IMR-90 (cell line): ENCODE results near the gene ATG2A. TPM values are rescaled to one million over a fixed set of nuclear protein-coding genes. Genes with fewer than 3 reads are reported as not detected.

ENCODE experiments used
- ATAC-seq: fragments of 200-7000 bp; cut with Tn5 transposase; 2 replicates; pipeline ENCODE4 v1.9.1; 2020; ENCODE audit warnings: low read depth, mild to moderate bottlenecking, moderate library complexity
- BruUV-seq: library from RNA; stranded (reverse); fragments of 400-500 nt; replicated peaks from 2 replicates; lab custom pipeline; 2021; lab: Mats Ljungman, UMichigan
- CTCF ChIA-PET: fragments of 300-600 bp; formaldehyde crosslinking; extraction: SDS; loops from one replicate; lab custom pipeline; 2021; ENCODE audit warnings: antibody characterized with exemption; lab: Yijun Ruan, JAX
- POLR2A ChIA-PET: fragments of 300-600 bp; sonication (Branson Sonifier 250); formaldehyde crosslinking; loops from one replicate; lab custom pipeline; 2022; ENCODE audit warnings: antibody characterized with exemption; ENCODE audit not compliant: unreplicated experiment; lab: Charles Lee
- DNase-seq: peaks from one replicate; pipeline ENCODE4 v3.0.0; 2013
- H2AFZ ChIP-seq: replicated peaks from 2 replicates; pipeline ENCODE3; 2013; ENCODE audit warnings: low read length, mild to moderate bottlenecking; ENCODE audit not compliant: poor library complexity
- H2AK5ac ChIP-seq: 2 replicates; pipeline ENCODE4 v1.6.1; 2013; ENCODE audit warnings: low read depth, low read length, inconsistent platforms
- H2AK9ac ChIP-seq: replicated peaks from 2 replicates; pipeline ENCODE3; 2013; ENCODE audit warnings: mild to moderate bottlenecking, low read depth, low read length, moderate library complexity; ENCODE audit not compliant: poor library complexity
- H2BK120ac ChIP-seq: 2 replicates; pipeline ENCODE4 v1.6.1; 2013; ENCODE audit warnings: low read depth, low read length, inconsistent platforms
- H2BK15ac ChIP-seq: 3 replicates; pipeline ENCODE4 v1.6.1; 2013; ENCODE audit warnings: low read depth, low read length, inconsistent platforms
- H2BK20ac ChIP-seq: 2 replicates; pipeline ENCODE4 v1.6.1; 2013; ENCODE audit warnings: low read depth, mild to moderate bottlenecking, inconsistent platforms, low read length, moderate library complexity
- H2BK5ac ChIP-seq: 2 replicates; pipeline ENCODE4 v1.6.1; 2013; ENCODE audit warnings: mild to moderate bottlenecking, low read depth, low read length, inconsistent platforms; ENCODE audit not compliant: poor library complexity, severe bottlenecking
- H3K14ac ChIP-seq: replicated peaks from 2 replicates; pipeline ENCODE4 v1.6.1; 2013; ENCODE audit warnings: low read depth, low read length, inconsistent platforms
- H3K18ac ChIP-seq: 2 replicates; pipeline ENCODE4 v1.6.1; 2013; ENCODE audit warnings: low read depth, low read length, control low read depth
- H3K23ac ChIP-seq: 2 replicates; pipeline ENCODE4 v1.6.1; 2013; ENCODE audit warnings: low read depth, low read length, inconsistent platforms
- H3K27ac ChIP-seq: 2 replicates; pipeline ENCODE4 v1.5.1; 2013; ENCODE audit warnings: mild to moderate bottlenecking, control low read depth, low read length; ENCODE audit not compliant: insufficient read depth
- H3K27me3 ChIP-seq: 2 replicates; pipeline ENCODE4 v1.6.1; 2013; ENCODE audit warnings: low read length; ENCODE audit not compliant: control insufficient read depth, insufficient read depth
- H3K36me3 ChIP-seq: 2 replicates; pipeline ENCODE4 v1.6.1; 2013; ENCODE audit warnings: low read length, mixed read lengths; ENCODE audit not compliant: control insufficient read depth, insufficient read depth
- H3K4ac ChIP-seq: 2 replicates; pipeline ENCODE4 v1.6.1; 2013; ENCODE audit warnings: low read depth, low read length, inconsistent platforms
- H3K4me1 ChIP-seq: 2 replicates; pipeline ENCODE4 v1.6.1; 2013; ENCODE audit warnings: low read length, mixed read lengths; ENCODE audit not compliant: control insufficient read depth, insufficient read depth
- H3K4me2 ChIP-seq: 2 replicates; pipeline ENCODE4 v1.6.1; 2013; ENCODE audit warnings: low read depth, mild to moderate bottlenecking, control low read depth, low read length, moderate library complexity
- H3K4me3 ChIP-seq: 2 replicates; pipeline ENCODE4 v1.5.1; 2013; ENCODE audit warnings: low read depth, mild to moderate bottlenecking, control low read depth, low read length, moderate library complexity; ENCODE audit not compliant: insufficient read depth
- H3K56ac ChIP-seq: 2 replicates; pipeline ENCODE4 v1.6.1; 2013; ENCODE audit warnings: low read length, inconsistent platforms; ENCODE audit not compliant: insufficient read depth; ENCODE audit errors: extremely low read depth
- H3K79me1 ChIP-seq, 2 experiments: 2 replicates each; pipeline ENCODE4 v1.6.1; 2013; ENCODE audit warnings: low read length in 2 of 2, inconsistent platforms in 1 of 2, low read depth in 1 of 2
- H3K9ac ChIP-seq: 2 replicates; pipeline ENCODE4 v1.6.1; 2013; ENCODE audit warnings: low read depth, low read length, control low read depth
- H3K9me1 ChIP-seq: 2 replicates; pipeline ENCODE4 v1.6.1; 2013; ENCODE audit warnings: low read length, inconsistent platforms; ENCODE audit not compliant: insufficient read depth
- H3K9me3 ChIP-seq: 2 replicates; pipeline ENCODE4 v1.6.1; 2013; ENCODE audit warnings: low read length; ENCODE audit not compliant: control insufficient read depth, insufficient read depth
- H4K20me1 ChIP-seq: 2 replicates; pipeline ENCODE4 v1.6.1; 2013; ENCODE audit warnings: low read length, inconsistent platforms; ENCODE audit not compliant: insufficient read depth
- H4K5ac ChIP-seq: 2 replicates; pipeline ENCODE4 v1.6.1; 2013; ENCODE audit warnings: mild to moderate bottlenecking, low read depth, low read length, control low read depth
- H4K8ac ChIP-seq, 2 experiments: 2 replicates each; pipeline ENCODE4 v1.6.1; 2013; ENCODE audit warnings: low read depth in 2 of 2, low read length in 2 of 2, control low read depth in 1 of 2, inconsistent platforms in 1 of 2
- H4K91ac ChIP-seq: 2 replicates; pipeline ENCODE4 v1.6.1; 2013; ENCODE audit warnings: low read depth, low read length, inconsistent platforms; ENCODE audit not compliant: insufficient read depth
- BHLHE40 ChIP-seq: fragments of 150-350 bp; IDR thresholded peaks from 2 replicates; pipeline ENCODE4 v1.6.1; 2016; ENCODE audit warnings: mild to moderate bottlenecking, low read depth, low read length
- CEBPB ChIP-seq: IDR thresholded peaks from 2 replicates; pipeline ENCODE4 v1.6.1; 2012; ENCODE audit warnings: low read depth, low read length, improper control_type of control experiment
- CHD1 ChIP-seq: IDR thresholded peaks from 2 replicates; pipeline ENCODE4 v1.6.1; 2012; ENCODE audit warnings: low read depth, low read length, improper control_type of control experiment
- CTCF ChIP-seq: conservative IDR thresholded peaks from 2 replicates; pipeline ENCODE4 v1.5.1; 2012; ENCODE audit warnings: mild to moderate bottlenecking, low read depth, low read length, improper control_type of control experiment
- ELK1 ChIP-seq: fragments of 150-350 bp; IDR thresholded peaks from 2 replicates; pipeline ENCODE4 v1.6.1; 2016; ENCODE audit warnings: low read depth, mild to moderate bottlenecking, low read length, moderate library complexity, borderline replicate concordance
- FOS ChIP-seq: fragments of 150-350 bp; IDR thresholded peaks from 2 replicates; pipeline ENCODE4 v1.6.1; 2016; ENCODE audit warnings: low read depth, low read length
- MAZ ChIP-seq: IDR thresholded peaks from 2 replicates; pipeline ENCODE4 v1.6.1; 2012; ENCODE audit warnings: low read depth, mild to moderate bottlenecking, low read length, improper control_type of control experiment, moderate library complexity, borderline replicate concordance
- MXI1 ChIP-seq: IDR thresholded peaks from 2 replicates; pipeline ENCODE4 v1.6.1; 2012; ENCODE audit warnings: low read depth, mild to moderate bottlenecking, low read length, moderate library complexity, borderline replicate concordance
- NFE2L2 ChIP-seq: fragments of 150-350 bp; IDR thresholded peaks from 2 replicates; pipeline ENCODE4 v1.6.1; 2016; ENCODE audit warnings: low read depth, mild to moderate bottlenecking, low read length
- POLR2A ChIP-seq: IDR thresholded peaks from 2 replicates; pipeline ENCODE4 v1.6.1; 2012; ENCODE audit warnings: mild to moderate bottlenecking, low read depth, low read length
- RAD21 ChIP-seq: IDR thresholded peaks from 2 replicates; pipeline ENCODE4 v1.6.1; 2012; ENCODE audit warnings: low read length, improper control_type of control experiment
- RCOR1 ChIP-seq: IDR thresholded peaks from 2 replicates; pipeline ENCODE4 v1.6.1; 2012; ENCODE audit warnings: mild to moderate bottlenecking, low read length, improper control_type of control experiment; ENCODE audit not compliant: insufficient replicate concordance
- RFX5 ChIP-seq: IDR thresholded peaks from 2 replicates; pipeline ENCODE4 v1.8.0; 2012; ENCODE audit warnings: low read depth, mild to moderate bottlenecking, low read length, moderate library complexity
- SMC3 ChIP-seq: fragments of 150-350 bp; IDR thresholded peaks from 2 replicates; pipeline ENCODE4 v1.6.1; 2016; ENCODE audit warnings: low read depth, mild to moderate bottlenecking, antibody characterized with exemption, low read length, moderate library complexity
- WGBS, 2 experiments: methylation state at CpG; one replicate each; pipeline versions ENCODE4 v1.1.5 to v1.1.7; 2013; ENCODE audit warnings: missing lambda C conversion rate in 2 of 2; ENCODE audit not compliant: insufficient read length in 1 of 2; ENCODE audit errors: extremely low coverage in 2 of 2; 5-methylcytosine and 5-hydroxymethylcytosine counted together
- dilution Hi-C: fragments of 300-500 bp; cut with HindIII; formaldehyde crosslinking; loops from one replicate; pipeline ENCODE4 v1.14.3; 2018; ENCODE audit warnings: low sequenced_read_pairs; ENCODE audit not compliant: unreplicated experiment
- in situ Hi-C: fragments of 300-500 bp; cut with MboI; formaldehyde crosslinking; loops from 3 replicates; pipeline ENCODE4 v1.14.3; 2019; ENCODE audit warnings: low sequenced_read_pairs, inconsistent platforms, mixed read lengths
- intact Hi-C: fragments of 100-400 bp; cut with micrococcal nuclease; formaldehyde crosslinking; loops from 2 replicates; pipeline ENCODE4 v1.10.0; 2022
- polyA plus RNA-seq, 3 experiments: library from polyadenylated mRNA; depleted of rRNA; stranded (reverse); fragments of >200 nt; gene quantifications; 2 replicates each; pipeline ENCODE4 v1.2.3, GENCODE V29; 2012; ENCODE audit warnings: low replicate concordance in 1 of 3
- total RNA-seq: library from RNA; depleted of rRNA; stranded (reverse); fragments of >200 nt; gene quantifications from 2 replicates; pipeline ENCODE4 v1.2.3, GENCODE V29; 2012
- TF ChIP-seq, protein P1 (sequence below): fragments of 150-350 bp; IDR thresholded peaks from 2 replicates; pipeline ENCODE4 v1.6.1; 2017; ENCODE audit warnings: mild to moderate bottlenecking, antibody characterized with exemption, low read length, low read depth

Gene ATG2A
- total and polyA plus RNA-seq, 2 of the 4 experiments (the other 2 are of a cell fraction): 3.2 to 10.5 TPM

GRCh38 chr11:64959498-64959897 is 42.5 kb upstream of the ATG2A start (continued):
- TF ChIP-seq SMC3: no peak
- TF ChIP-seq RFX5: no peak
- TF ChIP-seq FOS: no peak
- no peak for TF ChIP-seq RAD21

GRCh38 chr11:64954201-64954600 is 37.2 kb upstream of the ATG2A start:
- Histone ChIP-seq H3K4me1 (no peaks in the 10 kb centered on the region), H3K4me2 (no peak overlapping the region), H3K27ac (no peak overlapping the region), H3K56ac (no peak overlapping the region), H3K14ac (no peak overlapping the region), H3K9me1 (no peaks in the 10 kb centered on the region), H4K5ac (no peak overlapping the region), H2AK9ac (no peak overlapping the region), H2AK5ac (no peak overlapping the region), H2AFZ (no peak overlapping the region), H4K8ac (no peak overlapping the region), H4K91ac (no peak overlapping the region), H3K9me3 (no peaks in the 10 kb centered on the region), H4K20me1 (no peaks in the 10 kb centered on the region), H2BK15ac (no peak overlapping the region), H3K36me3 (no peaks in the 10 kb centered on the region), H3K23ac (no peak overlapping the region), H3K79me1 (no peaks in the 10 kb centered on the region), H2BK120ac (no peak overlapping the region), H3K4ac (no peak overlapping the region), H3K27me3 (peaks cover 18% of the 10 kb centered on the region), H3K18ac (no peak overlapping the region), H3K9ac (no peak overlapping the region), H2BK20ac (no peak overlapping the region), H2BK5ac (no peak overlapping the region), H3K4me3 (no peak overlapping the region)
- in situ Hi-C loops: no loop called here
- CTCF ChIA-PET: no interaction called here
- WGBS, 2 experiments: 100% methylated on average over 1 of the region's 5 CpGs; no CpG with 5 or more reads in 1 of the 2 experiments
- dilution Hi-C loops: no loop called here
- ATAC-seq (no peak), DNase-seq (no peak)
- intact Hi-C loops: no loop called here
- no TSS peak for BruUV-seq
- POLR2A ChIA-PET: no interaction called here
- TF ChIP-seq MAZ (no peak), NFE2L2 (no peak), FOS (no peak), RCOR1 (no peak), RFX5 (no peak), CTCF (no peak), BHLHE40 (no peak), SMC3 (no peak), ELK1 (no peak), CEBPB (no peak), MXI1 (no peak), CHD1 (no peak), POLR2A (no peak)
- TF ChIP-seq, protein P1, sequence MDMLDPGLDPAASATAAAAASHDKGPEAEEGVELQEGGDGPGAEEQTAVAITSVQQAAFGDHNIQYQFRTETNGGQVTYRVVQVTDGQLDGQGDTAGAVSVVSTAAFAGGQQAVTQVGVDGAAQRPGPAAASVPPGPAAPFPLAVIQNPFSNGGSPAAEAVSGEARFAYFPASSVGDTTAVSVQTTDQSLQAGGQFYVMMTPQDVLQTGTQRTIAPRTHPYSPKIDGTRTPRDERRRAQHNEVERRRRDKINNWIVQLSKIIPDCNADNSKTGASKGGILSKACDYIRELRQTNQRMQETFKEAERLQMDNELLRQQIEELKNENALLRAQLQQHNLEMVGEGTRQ: no peak
